ENCODE results near the gene TCF19. TPM values are rescaled to one million over a fixed set of nuclear protein-coding genes. Genes with fewer than 3 reads are reported as not detected.

Gene TCF19
- total RNA-seq, 2 donors from 2014 or later, result 1.8 to 2.0 TPM

DNA sequence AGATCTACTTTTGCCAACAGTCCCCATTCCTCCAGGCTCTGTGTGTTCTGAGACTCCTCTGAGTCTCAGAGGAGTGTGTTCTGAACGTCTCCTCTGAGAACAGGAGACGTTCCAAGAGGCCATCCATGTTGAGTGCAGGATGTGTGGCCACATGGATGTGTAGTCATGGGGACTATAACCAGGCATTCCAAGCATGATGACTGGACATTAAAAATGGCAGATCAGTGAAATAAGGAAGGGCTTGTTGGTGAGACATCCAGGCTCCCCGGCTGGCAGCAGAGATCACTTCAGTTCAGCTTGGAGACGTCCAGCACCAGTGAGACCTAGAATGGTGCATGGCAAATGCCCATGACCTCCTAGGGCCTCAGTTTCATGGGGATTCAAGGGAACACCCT lies 46.4 kb downstream of the TCF19 start:
- intact Hi-C loops (cut with DNase I), result no loop called here
- H3K9me3 ChIP-seq, result no peaks in the 10 kb centered on the region
- H3K4me3 ChIP-seq, result no peak overlapping the region
- peaks cover 58% of the 10 kb centered on the region for H3K4me1 ChIP-seq
- 81 to 83% methylated on average over 2 to 4 of the region's 4 CpGs for WGBS, 2 donors
- no peaks in the 10 kb centered on the region for H3K27me3 ChIP-seq
- H3K27ac ChIP-seq, result peak overlapping the region in 3 of 4 donors; percentile 75 to 92 (median 90)
- TF ChIP-seq POLR2A (IDR thresholded peaks at IDR 0.05), result no peak
- TF ChIP-seq, protein P1, sequence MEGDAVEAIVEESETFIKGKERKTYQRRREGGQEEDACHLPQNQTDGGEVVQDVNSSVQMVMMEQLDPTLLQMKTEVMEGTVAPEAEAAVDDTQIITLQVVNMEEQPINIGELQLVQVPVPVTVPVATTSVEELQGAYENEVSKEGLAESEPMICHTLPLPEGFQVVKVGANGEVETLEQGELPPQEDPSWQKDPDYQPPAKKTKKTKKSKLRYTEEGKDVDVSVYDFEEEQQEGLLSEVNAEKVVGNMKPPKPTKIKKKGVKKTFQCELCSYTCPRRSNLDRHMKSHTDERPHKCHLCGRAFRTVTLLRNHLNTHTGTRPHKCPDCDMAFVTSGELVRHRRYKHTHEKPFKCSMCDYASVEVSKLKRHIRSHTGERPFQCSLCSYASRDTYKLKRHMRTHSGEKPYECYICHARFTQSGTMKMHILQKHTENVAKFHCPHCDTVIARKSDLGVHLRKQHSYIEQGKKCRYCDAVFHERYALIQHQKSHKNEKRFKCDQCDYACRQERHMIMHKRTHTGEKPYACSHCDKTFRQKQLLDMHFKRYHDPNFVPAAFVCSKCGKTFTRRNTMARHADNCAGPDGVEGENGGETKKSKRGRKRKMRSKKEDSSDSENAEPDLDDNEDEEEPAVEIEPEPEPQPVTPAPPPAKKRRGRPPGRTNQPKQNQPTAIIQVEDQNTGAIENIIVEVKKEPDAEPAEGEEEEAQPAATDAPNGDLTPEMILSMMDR (IDR thresholded peaks at IDR 0.05), result no peak
- ATAC-seq (no peak), DNase-seq (no peak)
- no peaks in the 10 kb centered on the region for H3K36me3 ChIP-seq (replicated peaks in 1 of 2; ENCODE audit: insufficient read depth in 1 of 2, low read depth in 2 of 2)

DNA sequence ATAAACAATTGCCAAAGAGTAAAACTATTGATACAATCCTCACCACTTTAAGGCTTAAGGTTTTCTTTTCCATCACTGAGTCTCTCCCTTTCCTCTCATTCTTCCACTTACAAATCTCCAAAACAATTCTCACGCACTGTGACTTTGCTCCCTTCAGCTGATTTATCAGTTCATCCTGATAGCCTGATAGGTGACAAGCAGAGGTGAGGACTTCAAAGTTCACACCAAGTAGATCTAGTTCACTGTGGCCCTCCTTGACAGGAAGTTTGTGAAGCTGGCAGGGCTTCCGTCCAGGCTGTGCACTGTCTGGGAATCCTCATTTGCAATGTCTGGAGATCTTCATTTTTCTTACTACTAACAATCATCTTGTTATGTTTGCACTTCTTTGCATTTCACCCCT lies 47.2 kb downstream of the TCF19 start:
- Histone ChIP-seq H3K4me1 (peaks cover 65% of the 10 kb centered on the region), H3K36me3 (replicated peaks in 1 of 2; ENCODE audit: insufficient read depth in 1 of 2, low read depth in 2 of 2) (no peaks in the 10 kb centered on the region), H3K27ac (no peak overlapping the region), H3K27me3 (no peaks in the 10 kb centered on the region), H3K9me3 (no peaks in the 10 kb centered on the region), H3K4me3 (no peak overlapping the region)
- TF ChIP-seq, protein P1 (IDR thresholded peaks at IDR 0.05), result no peak
- no peak for TF ChIP-seq POLR2A (IDR thresholded peaks at IDR 0.05)
- no peak for DNase-seq
- ATAC-seq, result no peak
- 76 to 79% methylated on average over 2 of the region's 2 CpGs for WGBS, 2 donors
- intact Hi-C loops (cut with DNase I), result no loop called here

DNA sequence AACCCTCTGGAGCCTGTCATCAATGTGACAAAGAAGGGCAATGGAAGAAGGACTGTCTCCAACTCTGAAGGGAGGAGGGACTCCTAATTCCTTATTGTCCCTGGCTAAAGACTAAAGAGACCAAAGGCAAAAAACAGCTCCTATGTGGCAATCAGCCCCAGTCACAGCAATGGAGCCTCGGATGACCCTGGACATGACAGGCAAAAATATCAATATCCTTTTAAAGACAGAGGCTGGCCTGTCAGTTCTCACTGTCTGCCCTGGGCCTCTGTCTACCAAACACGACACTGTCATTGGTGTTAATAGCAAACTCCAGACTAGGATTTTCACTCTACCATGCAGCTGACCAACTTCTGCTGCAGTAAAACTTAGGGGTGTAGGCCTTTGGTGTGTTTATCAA lies 50.1 kb downstream of the TCF19 start:
- peaks cover 48% of the 10 kb centered on the region for H3K4me1 ChIP-seq
- no peaks in the 10 kb centered on the region for H3K9me3 ChIP-seq
- no peak for DNase-seq
- ATAC-seq, result no peak
- H3K4me3 ChIP-seq, result no peak overlapping the region
- H3K27me3 ChIP-seq, result no peaks in the 10 kb centered on the region
- no peaks in the 10 kb centered on the region for H3K36me3 ChIP-seq (replicated peaks in 1 of 2; ENCODE audit: insufficient read depth in 1 of 2, low read depth in 2 of 2)
- H3K27ac ChIP-seq, result peak overlapping the region in 3 of 4 donors; percentile 69 to 81 (median 79)
- TF ChIP-seq, protein P1 (IDR thresholded peaks at IDR 0.05), result no peak
- TF ChIP-seq POLR2A (IDR thresholded peaks at IDR 0.05), result no peak
- intact Hi-C loops (cut with DNase I), result no loop called here
- 5 to 25% methylated on average over 2 of the region's 2 CpGs for WGBS, 2 donors

GRCh38 chr6:31209137-31209536 lies 50.7 kb downstream of the TCF19 start:
- peak; percentile 90 for ATAC-seq
- intact Hi-C loops (cut with DNase I), result no loop called here

DNA sequence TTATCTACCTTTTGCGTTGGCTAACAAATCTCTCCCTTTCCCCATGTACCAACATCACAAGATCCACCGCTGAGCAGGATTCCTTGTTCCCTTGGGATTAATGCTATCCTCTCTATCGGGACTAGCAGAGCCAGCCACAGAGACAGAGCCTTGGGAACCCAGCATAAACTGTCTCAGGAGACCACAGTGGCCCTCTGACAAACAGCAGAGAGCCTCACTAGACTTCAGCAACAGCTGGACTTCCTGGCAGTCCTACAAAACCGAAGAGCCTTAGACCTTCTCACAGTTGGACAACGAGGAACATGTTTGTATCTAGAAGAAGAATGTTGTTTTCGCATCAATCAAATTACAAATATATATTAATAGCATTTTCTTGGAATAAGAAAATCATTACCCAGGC lies 51.7 kb downstream of the TCF19 start:
- no peaks in the 10 kb centered on the region for H3K27me3 ChIP-seq
- intact Hi-C loops (cut with DNase I), result no loop called here
- DNase-seq, result no peak
- no peak overlapping the region for H3K4me3 ChIP-seq
- TF ChIP-seq POLR2A (IDR thresholded peaks at IDR 0.05), result no peak
- TF ChIP-seq, protein P1 (IDR thresholded peaks at IDR 0.05), result no peak
- H3K4me1 ChIP-seq, result peaks cover 39% of the 10 kb centered on the region
- H3K36me3 ChIP-seq (replicated peaks in 1 of 2; ENCODE audit: insufficient read depth in 1 of 2, low read depth in 2 of 2), result no peaks in the 10 kb centered on the region
- H3K27ac ChIP-seq, result peak overlapping the region in 3 of 4 donors; percentile 58 to 81 (median 69)
- no peak for ATAC-seq
- 17 to 23% methylated on average over 6 of the region's 6 CpGs for WGBS, 2 donors
- H3K9me3 ChIP-seq, result no peaks in the 10 kb centered on the region

More at GRCh38 chr6:31209137-31209536, 50.7 kb downstream of the TCF19 start:
- Histone ChIP-seq H3K4me3 (no peak overlapping the region), H3K4me1 (peaks cover 46% of the 10 kb centered on the region), H3K27me3 (no peaks in the 10 kb centered on the region), H3K9me3 (no peaks in the 10 kb centered on the region), H3K27ac (peak overlapping the region in 3 of 4 donors; percentile 58 to 81 (median 69)), H3K36me3 (replicated peaks in 1 of 2; ENCODE audit: insufficient read depth in 1 of 2, low read depth in 2 of 2) (no peaks in the 10 kb centered on the region)
- no peak for TF ChIP-seq POLR2A (IDR thresholded peaks at IDR 0.05)
- TF ChIP-seq, protein P1 (IDR thresholded peaks at IDR 0.05), result no peak
- WGBS, 2 donors, result 12 to 16% methylated on average over 2 of the region's 2 CpGs
- DNase-seq, result peak in 2 of 4 donors; percentile 51 to 63
